HG03457 (cell line): Measurements from ENCODE around the gene TIMM13.
"Not testable (repeated sequence)": the region's sequence is repeated elsewhere in the genome, so short reads cannot be mapped to it uniquely, and the experiment has no call there.

Experiments
- ATAC-seq: cut with Tn5 transposase; IDR thresholded peaks from one replicate; pipeline ENCODE4 v1.9.1; 2021; ENCODE audit warnings: moderate number of reproducible peaks; ENCODE audit not compliant: unreplicated experiment

Gene TIMM13

GRCh38 chr19:2432131-2432848 is 4.9 kb upstream of the TIMM13 start:
- ATAC-seq, result no peak

- no peak for ATAC-seq
These were observed 4.1 kb upstream of the TIMM13 start for GRCh38 chr19:2431318-2432055.

GRCh38 chr19:2429917-2430535 is 2.6 kb upstream of the TIMM13 start:
- ATAC-seq, result no peak

GRCh38 chr19:2428756-2429711 is 1.6 kb upstream of the TIMM13 start:
- no peak for ATAC-seq

- ATAC-seq, result no peak
These were observed 920 bp upstream of the TIMM13 start for GRCh38 chr19:2428321-2428690.

GRCh38 chr19:2426611-2427428 is 566 bp downstream of the TIMM13 start:
- ATAC-seq, result peak; percentile 9

GRCh38 chr19:2425622-2426581 is 1.5 kb downstream of the TIMM13 start:
- ATAC-seq, result no peak

GRCh38 chr19:2424686-2425621 is 2.4 kb downstream of the TIMM13 start:
- ATAC-seq, result no peak

- no peak for ATAC-seq
These were observed 3.3 kb downstream of the TIMM13 start for GRCh38 chr19:2423915-2424685.

GRCh38 chr19:2423071-2423914 is 4.1 kb downstream of the TIMM13 start:
- ATAC-seq, result no peak

- ATAC-seq, result no peak
These were observed 5.6 kb downstream of the TIMM13 start for GRCh38 chr19:2421581-2422306.

GRCh38 chr19:2420490-2420889 is 6.9 kb downstream of the TIMM13 start:
- no peak for ATAC-seq

GRCh38 chr19:2419754-2420153 is 7.6 kb downstream of the TIMM13 start:
- ATAC-seq, result no peak

GRCh38 chr19:2417881-2418406 is 9.4 kb downstream of the TIMM13 start:
- ATAC-seq, result no peak

GRCh38 chr19:2417436-2417835 is 9.9 kb downstream of the TIMM13 start:
- ATAC-seq, result not testable (repeated sequence)
